Measurements from ENCODE around the gene RUVBL1.

DNA sequence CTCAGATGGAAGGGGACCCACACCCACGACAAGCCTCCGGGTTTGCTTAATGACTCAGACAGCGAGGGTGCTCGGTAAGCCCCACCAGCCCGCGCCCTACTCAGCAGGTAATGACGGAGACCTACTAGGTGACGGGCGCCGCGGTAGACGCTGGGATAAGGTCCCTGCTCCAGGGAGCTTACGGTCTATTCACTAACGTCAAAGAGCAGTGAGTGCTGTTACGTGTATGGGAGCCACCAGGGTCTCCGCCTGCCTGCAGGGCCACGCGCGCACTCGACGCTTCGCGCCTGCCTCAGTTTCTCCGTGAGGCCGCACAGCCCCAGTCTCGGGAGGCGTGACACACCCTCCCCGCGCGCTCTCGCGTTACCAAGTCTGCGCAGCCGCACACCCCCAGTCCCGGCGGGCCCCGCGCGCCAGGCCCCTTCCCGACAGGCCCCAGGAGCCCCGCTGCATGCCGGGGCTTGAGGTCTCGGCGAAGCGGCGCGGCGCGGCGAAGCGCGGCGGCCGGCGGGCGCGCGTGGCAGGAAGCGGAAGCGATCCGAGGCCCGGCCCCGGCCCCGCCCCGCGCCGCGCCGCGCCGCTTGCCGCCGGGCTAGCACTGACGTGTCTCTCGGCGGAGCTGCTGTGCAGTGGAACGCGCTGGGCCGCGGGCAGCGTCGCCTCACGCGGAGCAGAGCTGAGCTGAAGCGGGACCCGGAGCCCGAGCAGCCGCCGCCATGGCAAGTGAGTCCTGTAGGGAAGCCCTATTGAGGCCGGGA lies 71.6 kb downstream of the RUVBL1 start, which contains the start of gene SEC61A1:
- TF ChIP-seq, protein P1, sequence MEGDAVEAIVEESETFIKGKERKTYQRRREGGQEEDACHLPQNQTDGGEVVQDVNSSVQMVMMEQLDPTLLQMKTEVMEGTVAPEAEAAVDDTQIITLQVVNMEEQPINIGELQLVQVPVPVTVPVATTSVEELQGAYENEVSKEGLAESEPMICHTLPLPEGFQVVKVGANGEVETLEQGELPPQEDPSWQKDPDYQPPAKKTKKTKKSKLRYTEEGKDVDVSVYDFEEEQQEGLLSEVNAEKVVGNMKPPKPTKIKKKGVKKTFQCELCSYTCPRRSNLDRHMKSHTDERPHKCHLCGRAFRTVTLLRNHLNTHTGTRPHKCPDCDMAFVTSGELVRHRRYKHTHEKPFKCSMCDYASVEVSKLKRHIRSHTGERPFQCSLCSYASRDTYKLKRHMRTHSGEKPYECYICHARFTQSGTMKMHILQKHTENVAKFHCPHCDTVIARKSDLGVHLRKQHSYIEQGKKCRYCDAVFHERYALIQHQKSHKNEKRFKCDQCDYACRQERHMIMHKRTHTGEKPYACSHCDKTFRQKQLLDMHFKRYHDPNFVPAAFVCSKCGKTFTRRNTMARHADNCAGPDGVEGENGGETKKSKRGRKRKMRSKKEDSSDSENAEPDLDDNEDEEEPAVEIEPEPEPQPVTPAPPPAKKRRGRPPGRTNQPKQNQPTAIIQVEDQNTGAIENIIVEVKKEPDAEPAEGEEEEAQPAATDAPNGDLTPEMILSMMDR (optimal IDR thresholded peaks at IDR 0.05 in 1 of 3, IDR thresholded peaks at IDR 0.05 in 1 of 3, conservative IDR thresholded peaks at IDR 0.05 in 1 of 3; ENCODE audit: extremely low read depth in 1 of 3, insufficient read depth in 2 of 3, low read length in 3 of 3) = no peak
- no peak for TF ChIP-seq EZH2 (IDR thresholded peaks at IDR 0.05; ENCODE audit: low read length)
